Measurements from ENCODE around the gene DERL2.

DERL2 gene

DNA sequence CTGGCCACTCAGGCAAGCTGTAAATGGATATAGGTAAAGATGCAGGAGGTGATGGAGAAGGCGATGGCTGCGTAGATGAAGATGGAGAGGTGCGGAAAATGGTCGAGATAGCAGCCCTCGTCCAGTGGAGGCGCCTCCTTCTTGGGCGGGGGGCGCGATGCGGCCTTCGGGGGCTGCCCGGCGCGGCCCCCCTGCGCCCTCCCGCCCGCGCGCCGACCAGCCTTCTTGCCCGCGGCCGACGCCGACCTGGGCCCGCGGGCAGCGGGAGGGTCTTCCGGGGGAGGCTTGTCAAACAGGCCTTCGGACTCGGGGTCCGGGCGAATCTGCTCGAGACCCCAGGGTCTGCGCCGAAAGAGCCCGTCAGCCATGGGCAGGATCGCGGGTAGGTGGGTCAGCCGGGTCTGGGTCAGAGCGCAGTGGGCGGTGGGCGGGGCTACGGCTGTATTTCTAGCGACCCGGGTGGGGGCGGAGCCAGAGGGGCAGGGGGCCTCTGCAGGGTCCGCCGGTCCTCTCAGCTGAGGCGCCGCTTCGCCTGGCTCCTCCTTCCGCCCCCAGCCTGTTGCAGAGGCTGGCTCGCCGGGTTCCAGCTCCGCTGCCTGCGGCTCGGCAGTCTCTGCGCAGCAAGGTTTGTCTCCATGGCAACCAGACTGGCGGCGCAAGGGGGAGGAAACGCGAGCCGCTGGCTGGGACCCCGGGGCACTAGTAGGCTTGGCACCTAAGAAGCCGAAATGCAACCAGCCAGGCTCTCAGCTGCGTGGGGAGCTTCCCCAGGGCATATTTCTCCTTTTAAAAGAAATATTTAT is 14.8 kb upstream of the DERL2 start:
- DNase-seq, result peak; percentile 84

DNA sequence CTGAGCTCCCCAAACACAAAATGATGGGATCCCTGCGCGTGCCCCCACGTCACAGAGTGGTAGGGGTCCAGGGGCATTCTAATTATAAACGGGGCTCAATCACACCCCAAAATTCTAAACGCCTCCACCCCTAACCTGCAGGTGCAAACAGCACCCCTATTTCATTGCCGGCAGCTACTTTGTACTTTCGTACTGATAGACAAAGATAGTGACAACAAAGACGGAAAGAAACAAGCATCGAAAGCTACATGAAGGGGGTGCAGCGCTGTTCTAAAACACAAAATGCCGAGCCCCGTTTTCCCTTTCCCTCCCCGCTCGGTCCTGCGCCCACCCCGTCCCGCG is 14.2 kb upstream of the DERL2 start:
- DNase-seq, result no peak

DNA sequence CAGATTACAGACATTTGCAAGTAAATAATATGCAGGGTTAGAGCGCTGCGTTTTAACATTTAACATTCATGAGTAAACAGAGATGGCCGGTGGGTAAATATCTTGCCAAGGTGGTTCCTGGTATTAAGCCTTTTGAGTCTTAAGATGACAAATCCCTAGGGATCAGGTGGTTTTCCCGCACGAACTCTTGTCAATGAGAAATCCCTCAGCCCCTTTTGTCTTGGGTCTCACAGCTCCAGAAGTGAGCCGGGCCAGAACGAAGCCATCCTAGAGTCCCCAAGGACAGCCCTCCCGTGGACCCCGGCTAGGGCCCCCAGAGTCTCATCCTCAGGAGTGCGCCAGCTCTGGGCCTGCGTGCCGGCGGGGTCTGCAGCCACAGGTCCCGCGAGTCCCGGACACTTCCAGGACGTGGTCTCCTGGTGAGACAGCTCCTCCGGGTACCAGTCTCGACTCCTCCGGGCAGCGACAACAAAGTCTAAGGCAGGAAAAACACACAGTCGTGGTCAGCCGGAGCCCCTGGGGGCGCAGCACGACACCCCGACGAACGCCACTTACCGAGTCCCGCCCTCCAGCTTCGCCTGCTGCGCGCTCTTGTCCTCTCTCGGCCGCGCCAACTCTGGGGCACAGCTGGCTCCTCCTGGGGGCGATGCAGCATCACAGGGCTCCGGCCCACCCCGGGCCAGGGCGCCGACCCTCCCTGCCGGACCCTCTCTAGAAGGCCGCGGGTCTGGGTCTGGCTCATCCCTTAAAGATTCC is 13.7 kb upstream of the DERL2 start:
- DNase-seq, result no peak

DNA sequence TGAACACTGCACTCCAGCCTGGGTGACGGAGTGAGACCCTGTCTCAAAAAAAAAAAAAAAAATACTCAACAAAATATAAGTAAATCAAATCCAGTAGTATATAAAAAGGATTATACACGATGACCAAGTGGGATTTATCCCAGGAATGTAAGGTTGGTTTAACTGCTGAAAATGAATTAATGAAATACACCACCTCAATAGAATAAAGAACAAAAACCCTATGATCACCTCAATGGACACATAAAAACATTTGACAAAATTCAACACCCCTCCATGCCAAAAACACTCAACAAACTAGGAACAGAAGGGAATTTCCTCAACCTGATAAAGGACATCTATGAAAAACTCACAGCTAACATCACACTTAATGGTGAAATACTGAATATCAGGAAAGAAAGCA is 7.0 kb upstream of the DERL2 start:
- DNase-seq, result no peak

DNA sequence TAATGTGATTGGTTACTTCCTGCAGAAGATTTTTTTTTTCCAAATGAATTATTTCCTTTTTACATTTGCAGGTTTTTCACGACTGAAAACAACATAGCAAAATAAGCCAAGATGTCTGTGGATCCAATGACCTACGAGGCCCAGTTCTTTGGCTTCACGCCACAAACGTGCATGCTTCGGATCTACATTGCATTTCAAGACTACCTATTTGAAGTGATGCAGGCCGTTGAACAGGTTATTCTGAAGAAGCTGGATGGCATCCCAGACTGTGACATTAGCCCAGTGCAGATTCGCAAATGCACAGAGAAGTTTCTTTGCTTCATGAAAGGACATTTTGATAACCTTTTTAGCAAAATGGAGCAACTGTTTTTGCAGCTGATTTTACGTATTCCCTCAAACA is 2.8 kb upstream of the DERL2 start:
- DNase-seq, result no peak

DNA sequence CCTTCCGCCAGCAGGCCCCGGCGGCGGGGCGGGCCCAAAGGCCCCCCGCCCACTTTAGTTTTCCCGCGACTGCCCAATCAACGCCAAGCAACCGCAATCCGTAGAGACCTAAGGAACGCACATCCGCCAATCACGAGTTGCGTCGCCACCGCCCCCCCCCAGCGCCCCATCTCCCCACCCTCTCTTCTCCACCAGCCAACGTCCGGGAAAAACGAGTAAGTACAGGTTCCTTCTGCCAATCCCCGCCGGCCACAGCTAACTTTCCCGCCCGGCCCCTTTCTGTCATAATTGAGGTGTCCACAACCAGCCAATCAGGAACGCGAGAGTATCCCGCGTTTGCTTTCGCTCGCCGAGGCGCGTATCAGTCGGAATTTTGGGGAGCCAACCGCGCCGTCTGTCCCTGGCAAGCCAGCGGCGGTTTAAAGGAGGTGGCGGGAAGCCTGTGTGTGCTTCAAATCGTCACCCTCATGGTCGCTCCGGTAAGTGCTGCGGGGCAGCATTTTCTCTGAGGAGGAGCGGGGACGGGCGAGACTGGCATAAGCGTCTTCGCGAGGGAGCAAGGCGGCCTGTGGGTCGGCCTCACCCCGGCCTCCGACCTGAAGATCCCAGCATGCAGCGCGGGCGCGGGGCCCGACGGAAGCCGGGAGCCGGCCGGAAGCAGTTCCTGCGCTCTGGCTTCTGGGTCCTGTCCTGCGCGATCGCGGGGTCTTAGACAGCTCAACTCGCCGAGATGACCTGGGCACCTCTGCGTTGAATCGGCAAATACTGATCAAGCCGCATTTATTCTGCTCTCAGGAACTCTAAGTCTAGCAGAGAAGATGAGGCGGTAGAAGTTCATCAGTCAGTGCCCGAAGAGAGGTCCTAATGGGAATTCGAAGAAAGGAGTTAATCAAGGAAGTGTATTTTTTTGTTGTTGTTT is 487 bp upstream of the DERL2 start, which contains the start of gene MIS12:
MIS12 (plus strand) TSS at position 361 of the 919 bp plus-strand sequence. CDS start 2,297 bp downstream, outside the sequence.
- peak; percentile 98 for DNase-seq

DNA sequence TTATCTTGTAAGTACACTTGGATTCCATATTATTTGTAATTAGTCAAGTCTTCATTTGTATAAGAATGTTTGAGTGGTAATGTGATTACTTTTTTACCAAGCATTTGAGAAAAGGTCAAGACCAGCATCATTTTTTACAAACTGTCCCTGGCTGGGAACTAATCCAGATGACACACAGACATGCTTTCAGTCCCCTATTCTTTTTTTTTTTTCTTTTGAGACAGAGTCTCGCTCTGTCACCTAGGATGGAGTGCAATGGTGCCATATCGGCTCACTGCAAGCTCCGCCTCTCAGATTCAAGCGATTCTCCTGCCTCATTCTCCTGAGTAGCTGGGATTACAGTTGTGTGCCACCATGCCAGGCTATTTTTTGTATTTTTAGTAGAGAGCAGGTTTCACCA is 4.5 kb downstream of the DERL2 start:
- no peak for DNase-seq

DNA sequence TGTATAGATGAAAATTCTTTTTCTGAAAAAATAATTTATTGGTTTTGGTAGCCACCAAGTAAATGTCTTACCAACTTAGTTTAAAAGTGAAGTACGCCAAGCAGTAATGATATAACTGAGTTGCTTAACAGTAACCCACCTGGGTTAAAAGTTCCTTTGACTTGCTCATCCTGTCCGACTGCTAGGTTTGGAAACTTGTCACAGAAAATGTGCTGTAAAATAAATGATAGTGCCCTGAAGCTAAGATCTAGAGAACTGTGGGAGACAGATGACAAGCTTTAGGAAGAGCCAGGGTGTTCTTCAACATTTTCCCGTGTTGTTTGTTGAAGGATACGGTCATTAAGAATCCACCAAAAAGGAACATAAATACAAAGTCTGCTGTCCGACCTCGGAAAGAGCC is 5.0 kb downstream of the DERL2 start:
- no peak for DNase-seq

DNA sequence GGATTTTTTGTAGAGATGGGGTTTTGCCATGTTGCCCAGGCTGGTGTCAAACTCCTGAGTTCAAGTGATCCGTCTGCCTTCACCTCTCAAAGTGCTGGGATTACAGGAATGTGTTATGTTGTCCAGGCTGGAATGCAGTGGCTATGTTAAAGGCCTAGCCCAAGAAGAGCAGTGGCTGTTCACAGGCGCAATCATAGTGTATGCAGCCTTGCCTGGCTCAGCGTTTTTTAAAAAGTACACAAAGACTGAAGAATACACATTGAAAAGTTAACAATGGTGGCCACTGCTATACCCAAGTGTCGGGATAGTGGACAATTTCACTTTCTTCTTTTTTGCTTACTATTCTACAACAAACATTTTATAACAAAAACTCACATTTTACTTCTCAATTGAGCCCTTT is 7.0 kb downstream of the DERL2 start:
- no peak for DNase-seq

DNA sequence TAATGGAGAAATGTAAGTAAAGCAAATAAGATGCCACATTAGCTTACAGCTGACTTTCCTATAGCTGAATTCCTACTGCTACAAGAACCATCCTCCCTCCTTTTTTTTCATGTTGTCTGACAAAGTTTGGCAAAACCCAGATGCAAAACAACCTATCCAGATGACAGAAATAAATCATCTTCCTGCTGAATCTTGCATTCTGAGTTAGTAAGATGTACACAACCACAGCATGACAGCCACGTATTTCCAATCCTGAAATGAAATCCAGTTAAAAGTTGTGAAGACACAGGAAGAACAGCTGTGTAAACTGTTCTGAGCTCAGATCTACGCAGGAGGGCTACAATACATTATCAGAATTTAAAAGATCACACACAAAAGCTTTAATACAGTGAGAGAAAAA is 12.1 kb downstream of the DERL2 start:
- DNase-seq, result no peak

DNA sequence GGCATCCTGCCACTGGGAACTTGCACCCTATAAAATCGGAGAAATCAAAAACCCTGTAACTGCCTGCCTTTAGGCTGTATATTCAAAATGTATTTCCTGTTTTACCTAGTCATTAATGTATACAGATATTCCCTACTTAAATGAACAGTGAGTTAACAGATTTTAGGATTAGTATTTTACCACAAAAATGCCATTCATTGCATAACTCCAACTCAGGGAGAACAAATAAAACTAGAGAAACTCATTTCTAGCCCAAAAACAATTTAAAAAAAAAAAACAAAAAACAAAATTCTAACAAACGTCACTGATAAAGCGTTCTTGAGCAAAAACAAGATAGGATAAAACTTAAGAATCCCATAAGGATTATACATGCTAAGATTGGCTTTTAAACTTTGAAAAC is 13.5 kb downstream of the DERL2 start:
- no peak for DNase-seq

DNA sequence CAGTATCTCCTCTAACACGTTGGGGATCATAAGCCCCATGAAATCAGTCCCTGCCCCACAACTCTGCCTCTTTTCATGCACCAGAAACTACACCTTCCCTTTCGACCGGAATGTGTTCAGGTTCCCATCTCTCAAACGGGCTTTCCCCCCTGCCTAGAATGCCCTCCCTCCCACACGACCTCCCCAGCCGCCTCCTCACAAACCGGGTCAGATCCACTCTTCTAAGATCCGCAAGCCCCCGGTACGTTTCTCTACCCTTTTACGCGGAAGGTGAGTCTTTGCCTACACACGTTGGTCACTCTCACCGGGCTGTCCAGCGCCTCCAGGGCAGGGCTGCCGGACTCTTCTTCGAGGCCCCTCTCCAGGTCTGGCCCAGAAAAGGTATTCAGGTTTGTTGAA is 17.9 kb downstream of the DERL2 start:
- no peak for DNase-seq

DNA sequence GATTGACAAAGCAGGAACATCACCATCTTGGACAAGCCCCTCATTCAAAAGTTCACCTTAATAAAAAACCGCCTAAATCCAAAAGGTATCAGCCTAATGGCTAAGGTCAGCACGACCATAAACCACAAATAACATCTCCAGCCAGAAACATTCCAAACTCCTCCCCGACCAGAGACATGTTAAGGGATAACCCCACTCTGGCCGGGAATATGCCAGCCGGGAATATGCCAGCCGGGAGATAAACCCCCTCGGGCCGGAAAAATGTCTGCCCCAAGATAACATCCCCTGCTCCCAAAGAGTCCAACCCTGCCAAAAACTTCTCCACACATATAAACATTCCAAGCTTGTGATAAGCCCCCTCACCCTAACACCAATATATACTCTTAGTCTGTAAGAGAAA is 18.6 kb downstream of the DERL2 start:
- no peak for DNase-seq

DNA sequence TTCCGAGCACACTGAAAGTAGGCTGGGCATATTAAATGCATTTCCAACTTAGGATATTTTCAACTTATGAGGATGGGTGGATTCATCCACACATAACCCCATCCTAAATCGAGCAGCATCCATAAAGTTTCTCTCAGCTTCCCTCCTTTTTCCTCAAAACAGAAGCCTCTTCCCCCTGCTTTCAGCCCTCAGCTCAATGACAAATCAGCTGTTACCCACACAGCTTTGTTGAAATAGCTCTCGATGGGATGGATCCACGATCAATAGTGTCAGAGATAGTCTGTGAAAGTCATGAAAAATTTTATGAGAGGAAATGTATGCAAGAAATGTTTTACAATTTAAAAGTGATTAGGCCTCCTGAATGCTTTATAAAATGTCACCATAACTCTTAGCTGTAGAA is 19.7 kb downstream of the DERL2 start:
- DNase-seq, result no peak

DNA sequence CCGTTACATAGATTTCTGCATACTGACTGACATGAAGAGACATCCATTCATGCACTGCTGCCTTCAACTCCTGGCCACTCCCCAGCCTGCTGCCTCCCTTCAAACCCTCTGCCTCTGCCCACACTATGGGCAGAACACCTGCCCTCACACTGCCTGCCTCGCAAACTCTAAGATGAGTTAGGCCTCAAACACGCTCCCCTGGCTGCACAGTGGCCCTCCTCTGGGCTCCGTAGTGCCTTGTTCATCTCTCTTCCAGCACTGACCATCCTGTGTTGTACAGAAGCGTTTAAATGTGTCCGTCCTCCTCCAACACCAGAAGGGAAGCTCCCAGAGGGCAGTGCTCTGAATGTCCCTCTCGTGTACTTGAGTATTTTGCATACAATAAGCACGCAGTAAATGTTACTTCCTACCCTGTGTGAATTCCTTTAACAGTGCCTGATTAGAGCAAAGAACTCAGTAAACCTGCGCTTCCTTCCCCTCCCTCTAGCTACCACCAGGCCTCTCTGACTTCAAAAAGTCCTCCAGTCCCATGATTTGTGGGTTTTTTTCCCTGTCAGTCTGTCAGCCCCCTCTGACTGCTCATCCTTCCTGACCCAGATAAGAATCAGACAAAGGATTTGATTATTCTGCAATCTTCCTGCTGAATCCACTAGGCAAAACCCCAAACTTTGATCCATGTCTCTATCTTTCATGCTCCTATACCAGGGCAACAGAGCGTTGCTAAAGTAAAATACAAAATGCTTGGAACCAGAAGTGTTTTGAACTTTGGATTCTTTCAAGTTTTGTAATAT is 21.1 kb downstream of the DERL2 start:
- no peak for DNase-seq

DNA sequence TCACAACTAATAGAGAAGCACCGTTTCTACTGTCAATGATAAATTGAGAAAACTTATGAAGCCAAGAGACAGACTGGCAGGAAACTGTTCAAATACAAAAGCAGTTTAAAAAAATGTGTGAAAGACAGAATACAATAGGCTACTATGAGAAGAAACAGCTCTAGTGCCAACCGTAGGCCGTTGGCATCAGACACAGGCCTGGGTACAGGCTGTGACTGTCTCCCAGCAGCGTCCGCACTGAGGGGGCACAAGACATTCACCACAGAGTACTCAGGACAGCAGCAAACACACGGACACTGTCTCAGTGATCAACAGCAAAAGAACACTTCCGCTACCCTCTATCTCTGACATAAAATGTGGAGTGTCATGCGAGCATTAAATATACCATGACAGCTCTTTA is 39.2 kb downstream of the DERL2 start:
- no peak for DNase-seq

DNA sequence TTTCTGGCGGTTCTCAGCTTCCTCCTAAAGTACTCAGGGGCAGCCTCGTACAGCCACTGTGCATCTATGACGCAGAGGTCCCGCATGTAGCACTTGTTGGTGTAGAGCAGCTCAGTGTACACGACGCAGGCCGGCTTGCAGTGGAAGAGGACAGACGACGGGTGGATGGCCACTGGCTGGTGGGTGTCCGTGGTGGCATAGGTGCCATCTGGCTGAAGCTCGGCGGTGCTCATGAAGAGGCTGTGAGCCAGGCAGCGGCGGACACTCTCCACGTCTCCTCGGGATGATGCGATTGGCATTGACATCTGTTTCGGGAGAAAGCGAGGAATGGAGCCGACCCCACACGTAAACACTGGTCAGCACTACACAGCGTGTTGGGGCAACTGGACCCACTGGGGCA is 41.8 kb downstream of the DERL2 start:
- no peak for DNase-seq

DNA sequence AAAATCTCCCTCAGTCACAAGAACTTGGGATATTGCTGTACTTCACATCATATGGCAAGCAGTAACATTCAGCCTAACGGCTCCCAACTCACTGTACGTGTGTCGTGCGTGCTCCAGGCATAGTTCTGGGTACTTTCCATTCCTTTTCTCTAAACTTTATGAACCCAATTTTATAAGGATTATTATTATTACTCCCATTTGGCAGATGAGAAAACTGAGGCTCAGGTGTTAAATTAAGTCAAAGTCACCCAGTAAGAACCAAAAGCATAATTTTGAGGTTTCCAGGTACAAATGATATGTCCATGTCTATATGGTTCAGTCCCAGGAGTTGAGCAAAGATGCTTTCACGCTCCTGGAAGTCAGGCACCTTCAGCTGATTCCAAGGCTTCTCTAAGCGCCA is 42.2 kb downstream of the DERL2 start:
- no peak for DNase-seq

DNA sequence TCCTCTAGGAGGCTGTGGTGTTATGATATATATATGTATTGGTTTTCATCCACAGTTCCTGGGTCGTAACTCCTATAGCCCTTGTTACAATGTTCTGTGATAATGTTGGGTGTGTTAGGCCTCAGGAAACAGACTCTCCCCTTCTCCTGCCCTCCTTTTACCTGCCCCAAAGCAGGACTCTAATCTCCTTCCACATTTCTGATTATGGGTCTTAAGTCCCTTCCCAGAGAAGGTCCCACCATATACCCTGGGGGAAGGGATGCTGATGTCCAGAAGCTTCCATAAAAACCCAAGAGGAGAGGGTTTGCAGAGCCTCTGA is 46.6 kb downstream of the DERL2 start:
- DNase-seq, result no peak

DNA sequence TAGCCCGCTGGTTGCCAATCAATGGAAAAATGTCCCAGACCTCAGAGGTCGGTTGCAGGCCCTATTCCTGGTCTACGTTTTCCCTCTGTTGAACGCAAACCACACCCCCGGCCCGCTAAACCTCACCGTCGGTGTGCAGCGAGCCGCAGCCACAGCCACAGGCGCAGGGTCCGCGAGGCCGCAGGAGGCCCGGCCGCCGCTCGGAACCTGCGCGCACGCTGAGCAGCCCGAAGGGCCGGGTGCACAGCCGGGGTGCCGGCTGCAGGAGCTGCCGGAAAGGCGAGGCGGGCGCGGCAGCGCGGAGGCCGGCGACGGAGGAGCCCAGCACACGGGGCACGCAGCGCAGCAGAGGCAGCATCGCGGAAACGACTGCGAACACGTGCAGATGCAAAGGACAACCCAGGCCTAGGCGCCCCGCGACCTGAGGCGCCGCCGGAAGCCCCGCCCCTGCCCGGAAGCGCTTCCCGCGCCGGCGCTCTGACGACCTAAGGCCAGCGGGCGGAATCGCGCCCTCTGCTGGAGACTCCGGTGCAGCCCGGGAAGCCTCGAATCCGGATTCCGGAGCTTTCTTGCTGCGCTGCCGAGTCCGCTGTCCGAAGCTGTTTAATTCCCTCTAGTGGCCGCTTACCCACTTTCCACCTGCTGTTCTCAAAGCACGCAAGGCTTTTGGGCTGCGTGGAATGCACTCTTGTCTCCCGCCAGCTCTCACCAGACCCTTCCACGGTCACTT is 47.1 kb downstream of the DERL2 start, which contains the start of gene C1QBP:
C1QBP (minus strand) TSS at position 440 of the 730 bp plus-strand sequence; CDS start at position 358, 82 bp downstream.
- DNase-seq, result peak; percentile 93

DNA sequence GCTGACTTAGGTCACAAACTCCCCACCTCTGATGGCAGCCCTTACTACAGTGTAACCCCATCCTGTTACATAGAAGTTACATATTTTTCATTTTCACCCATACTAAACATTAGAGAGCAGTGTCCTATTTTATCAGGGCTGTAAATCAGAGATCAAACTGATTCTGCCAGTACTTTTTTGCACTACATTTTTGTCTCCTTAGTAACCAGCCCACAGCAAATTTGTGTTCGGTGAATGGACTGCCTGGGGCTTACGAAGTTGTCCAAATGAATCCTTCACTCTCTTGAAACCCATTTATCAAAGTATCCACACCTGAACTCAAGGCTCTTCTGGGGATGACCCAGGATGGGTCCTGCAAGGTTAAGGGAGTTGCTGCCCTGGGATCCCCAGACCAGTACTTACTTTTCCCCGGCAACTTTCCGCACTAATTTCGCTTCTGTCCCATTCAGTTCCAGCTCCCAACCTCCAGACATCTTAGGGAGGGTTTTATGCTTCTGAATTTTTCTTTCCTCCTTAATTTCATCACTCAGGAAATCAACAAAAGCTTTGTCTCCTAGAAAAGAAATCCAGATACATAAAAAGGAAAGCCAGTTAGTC is 48.2 kb downstream of the DERL2 start:
- DNase-seq, result no peak

All from CD4-positive, alpha-beta T cell treated with Interleukin-6 for 4 hours (primary cell).